Osteoblast (primary cell): ENCODE results near the gene EXOSC7. TPM values are rescaled to one million over a fixed set of nuclear protein-coding genes. Genes with fewer than 3 reads are reported as not detected.

Source experiments
- DNase-seq: peaks from one replicate; pipeline ENCODE4 v3.0.0; 2011; ENCODE audit warnings: low spot score, mixed read lengths; ENCODE audit not compliant: insufficient read length; ENCODE audit errors: missing footprints
- H2AFZ ChIP-seq: 2 replicates; pipeline ENCODE4 v1.6.0; 2011; ENCODE audit warnings: mild to moderate bottlenecking, low read length
- H3K27ac ChIP-seq: 2 replicates; pipeline ENCODE4 v1.5.1; 2011; ENCODE audit warnings: mild to moderate bottlenecking, low read depth, low read length, moderate library complexity
- H3K27me3 ChIP-seq: 2 replicates; pipeline ENCODE4 v1.6.0; 2012; ENCODE audit warnings: mild to moderate bottlenecking, control low read depth, inconsistent platforms, low read length, moderate library complexity; ENCODE audit not compliant: insufficient read depth
- H3K36me3 ChIP-seq: 2 replicates; pipeline ENCODE4 v1.5.1; 2011; ENCODE audit warnings: mild to moderate bottlenecking, low read length, control low read depth, moderate library complexity; ENCODE audit not compliant: insufficient read depth
- H3K4me1 ChIP-seq: 2 replicates; pipeline ENCODE4 v1.5.1; 2011; ENCODE audit warnings: mild to moderate bottlenecking, low read length, control low read depth, moderate library complexity; ENCODE audit not compliant: insufficient read depth
- H3K4me2 ChIP-seq: 2 replicates; pipeline ENCODE4 v1.6.0; 2011; ENCODE audit warnings: mild to moderate bottlenecking, low read length; ENCODE audit not compliant: insufficient read depth
- H3K4me3 ChIP-seq: fragments of 200-600 bp; sonication (generic); 3 replicates; pipeline ENCODE4 v1.5.1; 2012; ENCODE audit warnings: mild to moderate bottlenecking, low read length, inconsistent platforms; ENCODE audit not compliant: insufficient read depth
- H3K79me2 ChIP-seq: 2 replicates; pipeline ENCODE4 v1.6.0; 2012; ENCODE audit warnings: mild to moderate bottlenecking, low read length, control low read depth, inconsistent platforms; ENCODE audit not compliant: insufficient read depth
- H3K9me3 ChIP-seq: 2 replicates; pipeline ENCODE4 v1.5.1; 2011; ENCODE audit warnings: low read depth, low read length, control low read depth
- H4K20me1 ChIP-seq: 2 replicates; pipeline ENCODE4 v1.6.0; 2012; ENCODE audit warnings: mild to moderate bottlenecking, low read length, control low read depth; ENCODE audit not compliant: insufficient read depth
- CTCF ChIP-seq: IDR thresholded peaks from 2 replicates; pipeline ENCODE4 v1.5.1; 2011; ENCODE audit warnings: mild to moderate bottlenecking, low read depth, low read length, moderate library complexity; ENCODE audit errors: extremely low read depth
- total RNA-seq: library from RNA; depleted of rRNA; stranded (reverse); fragments of >200 nt; gene quantifications from 2 replicates; pipeline ENCODE4 v1.2.3, GENCODE V29; 2012

Gene EXOSC7
- total RNA-seq, 1 donor = 31.8 TPM

DNA sequence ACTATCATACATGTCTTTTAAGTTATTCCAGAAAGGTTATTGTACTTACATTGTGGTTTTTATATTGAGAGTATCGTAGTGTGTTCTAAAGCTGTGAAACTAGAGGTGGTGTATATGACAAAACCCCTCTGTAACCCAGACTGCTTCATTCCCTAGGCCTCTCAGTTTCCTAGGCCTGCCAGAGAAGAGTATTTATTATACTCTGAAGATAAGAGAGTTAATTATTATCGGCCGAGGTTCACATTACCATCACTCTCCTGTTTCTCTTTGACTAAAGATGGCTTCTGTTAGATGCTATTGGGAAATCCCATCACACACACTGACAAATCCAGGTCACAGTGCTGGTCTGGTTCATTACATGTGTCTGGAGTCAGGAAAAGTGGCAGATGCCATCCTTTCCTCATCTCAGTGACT, 20.5 kb downstream of the EXOSC7 start:
- no peak overlapping the region for H2AFZ ChIP-seq
- no peak for TF ChIP-seq CTCF
- no peaks in the 10 kb centered on the region for H3K9me3 ChIP-seq
- peaks cover 36% of the 10 kb centered on the region for H3K4me1 ChIP-seq
- no peak overlapping the region for H3K27ac ChIP-seq
- H3K27me3 ChIP-seq = no peaks in the 10 kb centered on the region
- H3K4me2 ChIP-seq = no peak overlapping the region
- peaks cover 24% of the 10 kb centered on the region for H3K79me2 ChIP-seq
- peaks cover 7% of the 10 kb centered on the region for H4K20me1 ChIP-seq
- no peak for DNase-seq
- H3K4me3 ChIP-seq = no peak overlapping the region
- peaks cover 54% of the 10 kb centered on the region for H3K36me3 ChIP-seq

DNA sequence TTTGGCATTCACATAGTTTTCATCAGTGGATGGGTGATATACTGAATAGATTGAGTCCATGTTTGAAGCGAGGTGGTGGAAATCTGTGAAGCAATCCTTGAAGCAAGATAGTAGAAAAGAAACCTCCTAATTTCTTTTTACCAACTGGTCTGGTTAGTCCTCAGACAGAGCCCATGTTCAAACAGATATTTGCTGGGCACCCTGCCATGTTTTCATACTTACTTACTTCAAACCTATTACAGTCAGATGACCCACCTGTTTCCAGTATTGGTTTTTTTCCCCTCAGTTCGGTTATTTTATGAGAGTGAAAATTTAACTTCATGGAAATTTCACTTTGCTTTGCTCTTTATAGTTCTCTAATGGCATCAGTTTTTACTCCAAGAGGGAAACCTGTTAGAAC, 23.7 kb downstream of the EXOSC7 start:
- Histone ChIP-seq H3K27me3 (no peaks in the 10 kb centered on the region), H3K4me1 (peaks cover 12% of the 10 kb centered on the region), H3K4me2 (no peak overlapping the region), H3K36me3 (peaks cover 67% of the 10 kb centered on the region), H3K27ac (no peak overlapping the region), H3K79me2 (peaks cover 10% of the 10 kb centered on the region), H3K9me3 (no peaks in the 10 kb centered on the region), H4K20me1 (peaks cover 2% of the 10 kb centered on the region), H2AFZ (no peak overlapping the region), H3K4me3 (no peak overlapping the region)
- no peak for TF ChIP-seq CTCF
- DNase-seq = no peak

GRCh38 chr3:45000823-45001222, 24.8 kb downstream of the EXOSC7 start:
- Histone ChIP-seq H3K4me3 (no peak overlapping the region), H3K79me2 (peaks cover 5% of the 10 kb centered on the region), H2AFZ (no peak overlapping the region), H3K4me1 (peaks cover 2% of the 10 kb centered on the region), H3K27me3 (no peaks in the 10 kb centered on the region), H3K27ac (no peak overlapping the region), H3K9me3 (no peaks in the 10 kb centered on the region), H3K36me3 (peaks cover 72% of the 10 kb centered on the region), H4K20me1 (peaks cover 2% of the 10 kb centered on the region), H3K4me2 (no peak overlapping the region)
- DNase-seq = no peak
- no peak for TF ChIP-seq CTCF

DNA sequence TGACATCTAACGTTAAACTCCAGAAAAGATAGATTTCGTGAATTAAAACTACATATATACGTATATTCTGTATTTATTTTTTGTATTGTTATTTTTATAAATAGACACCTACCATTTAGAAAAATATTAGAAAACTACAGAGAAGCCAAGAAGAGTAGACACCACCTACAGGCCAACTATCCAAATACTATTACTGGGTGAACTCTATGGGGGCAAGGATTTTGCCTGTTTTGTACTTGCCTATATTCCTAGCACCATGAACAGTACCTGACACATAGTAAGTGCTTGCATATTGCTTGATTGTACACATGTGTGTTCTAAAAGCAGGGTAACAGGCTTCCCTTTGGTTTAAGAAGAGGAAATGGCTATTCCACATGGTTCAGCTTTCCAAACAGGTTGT, 25.7 kb downstream of the EXOSC7 start:
- no peak for TF ChIP-seq CTCF
- no peaks in the 10 kb centered on the region for H3K9me3 ChIP-seq
- no peak overlapping the region for H3K4me3 ChIP-seq
- no peak overlapping the region for H3K4me2 ChIP-seq
- H3K79me2 ChIP-seq = peaks cover under 1% of the 10 kb centered on the region
- peaks cover 69% of the 10 kb centered on the region for H3K36me3 ChIP-seq
- peaks cover 2% of the 10 kb centered on the region for H4K20me1 ChIP-seq
- H3K27ac ChIP-seq = no peak overlapping the region
- no peak for DNase-seq
- no peak overlapping the region for H2AFZ ChIP-seq
- H3K27me3 ChIP-seq = no peaks in the 10 kb centered on the region
- no peaks in the 10 kb centered on the region for H3K4me1 ChIP-seq
